K562 (cell line): ENCODE data around the gene MRPS18B. TPM values are rescaled to one million over a fixed set of nuclear protein-coding genes. Genes with fewer than 3 reads are reported as not detected.

Experiments
- CBX3 ChIP-seq, 2 experiments: IDR thresholded peaks; 1 replicate in 1 of 2; 2 replicates in 1 of 2; pipeline ENCODE4 v1.6.1; 2012; ENCODE audit warnings: inconsistent platforms in 2 of 2, low read length in 2 of 2, borderline replicate concordance in 1 of 2, control low read depth in 1 of 2
- CC2D1A ChIP-seq: fragments of 450-650 bp; IDR thresholded peaks from 2 replicates; pipeline ENCODE4 v1.6.1; 2017; ENCODE audit warnings: mild to moderate bottlenecking
- CHD1 ChIP-seq: fragments of 200-600 bp; sonication (generic); IDR thresholded peaks from one replicate; pipeline ENCODE4 v1.6.1; 2012; ENCODE audit warnings: mild to moderate bottlenecking, moderate library complexity, low read length, inconsistent platforms
- COPS2 ChIP-seq: fragments of 450-650 bp; conservative IDR thresholded peaks from 2 replicates; pipeline ENCODE4 v1.6.1; 2016; ENCODE audit warnings: mild to moderate bottlenecking, moderate library complexity
- ESRRA ChIP-seq: fragments of 450-650 bp; IDR thresholded peaks from 2 replicates; pipeline ENCODE4 v1.6.1; 2014; ENCODE audit warnings: low read depth, mild to moderate bottlenecking, moderate library complexity, borderline replicate concordance
- ETS2 ChIP-seq: IDR thresholded peaks from 2 replicates; pipeline ENCODE4 v1.6.1; 2016; ENCODE audit warnings: borderline replicate concordance, missing genetic modification characterization, mild to moderate bottlenecking, moderate library complexity, missing compliant biosample characterization; ENCODE audit not compliant: poor library complexity, severe bottlenecking
- GATAD2A ChIP-seq: fragments of 450-650 bp; IDR thresholded peaks from 2 replicates; pipeline ENCODE4 v1.6.1; 2017
- GTF2B ChIP-seq: IDR thresholded peaks from 2 replicates; pipeline ENCODE4 v1.6.1; 2011; ENCODE audit not compliant: insufficient read length; ENCODE audit errors: extremely low read depth
- KAT7 ChIP-seq: sonication (generic); formaldehyde crosslinking; IDR thresholded peaks from 2 replicates; pipeline ENCODE4 v1.8.0; 2022; ENCODE audit warnings: missing genetic modification reagents, mild to moderate bottlenecking, borderline replicate concordance
- KLF1 ChIP-seq: fragments of 450-650 bp; IDR thresholded peaks from 2 replicates; pipeline ENCODE4 v1.6.1; 2016; ENCODE audit warnings: missing genetic modification characterization, missing compliant biosample characterization
- POLR2H ChIP-seq: IDR thresholded peaks from 2 replicates; pipeline ENCODE4 v1.6.1; 2016; ENCODE audit warnings: missing genetic modification characterization, low read depth, mild to moderate bottlenecking, control low read depth, missing compliant biosample characterization, moderate library complexity
- POLR3A ChIP-seq: IDR thresholded peaks from 2 replicates; pipeline ENCODE4 v1.6.1; 2011; ENCODE audit warnings: borderline replicate concordance, mild to moderate bottlenecking, moderate library complexity; ENCODE audit not compliant: insufficient read length, insufficient read depth; ENCODE audit errors: extremely low read depth
- RAD51 ChIP-seq: fragments of 450-650 bp; IDR thresholded peaks from 2 replicates; pipeline ENCODE4 v1.7.1; 2016; ENCODE audit warnings: low read depth, mild to moderate bottlenecking, borderline replicate concordance
- SUPT5H ChIP-seq: fragments of 450-650 bp; IDR thresholded peaks from 2 replicates; pipeline ENCODE4 v1.6.1; 2016
- TEAD4 ChIP-seq, 2 experiments: sonication (generic) in 1 of 2; formaldehyde crosslinking in 1 of 2; IDR thresholded peaks; 2 replicates each; pipeline versions ENCODE4 v1.6.1 to v1.8.0; 2012 to 2022; ENCODE audit warnings: borderline replicate concordance in 1 of 2, inconsistent platforms in 1 of 2, low read length in 1 of 2, mild to moderate bottlenecking in 1 of 2, missing genetic modification reagents in 1 of 2
- USF2 ChIP-seq: sonication (generic); formaldehyde crosslinking; IDR thresholded peaks from 2 replicates; pipeline ENCODE4 v1.5.0; 2020; ENCODE audit warnings: missing genetic modification reagents
- XRCC4 ChIP-seq: IDR thresholded peaks from one replicate; pipeline ENCODE4 v1.6.1; 2011; ENCODE audit not compliant: insufficient read depth, insufficient read length; ENCODE audit errors: extremely low read depth
- YBX1 ChIP-seq: fragments of 450-650 bp; IDR thresholded peaks from 2 replicates; pipeline ENCODE4 v1.7.1; 2016; ENCODE audit warnings: mild to moderate bottlenecking
- ZBTB43 ChIP-seq: sonication (generic); formaldehyde crosslinking; IDR thresholded peaks from 2 replicates; pipeline ENCODE4 v1.8.0; 2023; ENCODE audit warnings: mild to moderate bottlenecking, missing genetic modification reagents
- ZNF197 ChIP-seq: fragments of 200-800 bp; sonication (Bioruptor generic); IDR thresholded peaks from 2 replicates; pipeline ENCODE4 v1.6.1; 2016; ENCODE audit warnings: low read depth, missing genetic modification characterization, missing compliant biosample characterization
- polyA plus RNA-seq, 8 experiments: library from polyadenylated mRNA; depleted of rRNA in 4 of 8; stranded (reverse) in 5 of 8; unstranded in 3 of 8; fragments of >200 nt; fragmentation: Nextera tagmentation in 2 of 8; fragmentation: Illumina TruSeq in 1 of 8; extraction: Ambion mirVana in 2 of 8; extraction: Trizol in 1 of 8; gene quantifications; 2 replicates each; pipeline versions ENCODE4 v1.2.1 to v1.2.3, GENCODE V29; 2011 to 2014; ENCODE audit warnings: inconsistent platforms in 1 of 8, missing spikeins in 1 of 8
- total RNA-seq, 7 experiments: library from RNA; depleted of rRNA in 6 of 7; stranded (reverse); fragments of >200 nt in 6 of 7; fragmentation: Illumina TruSeq in 2 of 7; extraction: Trizol in 2 of 7; gene quantifications; 2 replicates each; pipeline versions ENCODE4 v1.2.1 to v1.2.3, GENCODE V29; 2011 to 2021; ENCODE audit warnings: low replicate concordance in 1 of 7
- TF ChIP-seq, protein P1 (sequence below), 2 experiments: fragments of 450-650 bp; IDR thresholded peaks; 2 replicates each; pipeline ENCODE4 v1.6.1; 2018; ENCODE audit warnings: mild to moderate bottlenecking in 2 of 2, low read depth in 1 of 2; ENCODE audit not compliant: partially characterized antibody in 2 of 2

Gene MRPS18B
- total and polyA plus RNA-seq, 9 of the 15 experiments (the other 6 are each of a cell fraction or from before 2014, with no cell fraction given) = 132 to 383 (median 178) TPM

DNA sequence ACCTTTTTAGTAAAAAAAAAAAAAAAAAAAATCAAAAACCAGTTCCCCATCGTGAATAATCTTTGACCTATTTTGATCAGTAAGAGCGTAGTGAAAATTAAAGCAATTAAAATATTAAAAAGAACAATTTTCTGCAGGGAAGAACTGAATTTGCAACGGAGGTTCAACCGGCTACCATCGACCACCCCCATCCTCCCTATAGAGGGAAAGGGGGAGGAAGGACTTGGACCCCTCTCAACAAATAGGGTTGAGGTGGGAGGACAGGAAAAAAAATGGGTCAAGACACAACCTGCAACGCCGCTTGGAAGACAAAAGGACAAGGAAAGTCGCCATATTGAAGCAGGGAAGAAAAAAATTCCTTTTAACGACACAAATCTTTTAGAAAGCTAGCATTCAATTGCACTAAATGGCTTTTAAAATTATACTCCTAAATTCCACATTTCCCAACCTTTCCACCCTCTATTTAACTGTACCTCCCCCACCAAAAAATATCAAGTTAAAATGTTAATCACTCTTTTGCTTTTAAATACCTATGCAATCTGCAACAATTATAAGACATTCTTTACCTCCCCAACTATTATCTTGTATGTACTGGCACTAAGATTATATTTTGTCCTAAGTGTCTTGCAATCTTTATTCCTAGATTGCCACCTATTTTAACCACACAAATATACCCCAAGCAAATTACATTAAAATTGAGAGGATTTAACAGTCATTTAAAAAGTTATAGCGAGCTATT is 2.3 kb upstream of the MRPS18B start (continued):
- TF ChIP-seq GTF2B (no peak), CBX3 (IDR thresholded peaks at IDR 0.05; ENCODE audit: borderline replicate concordance in 1 of 2, low read length in 2 of 2) (no peak; a peak in 1 of 3 replicates), KAT7 (CRISPR knock-in tag) (0 out of 2 replicates have a peak, but pooled peaks have one; percentile 77), CHD1 (peak; percentile 83), ETS2 (tag) (no peak), CC2D1A (no peak), ESRRA (no peak), KLF1 (tag) (no peak), ZNF197 (CRISPR knock-in tag) (peak; percentile 87; the same call in 1 of the 2 replicates), POLR3A (no peak), TEAD4 (IDR thresholded peaks at IDR 0.05; ENCODE audit: low read length) (no peak; the same call in 1 of the 2 replicates), TEAD4 (CRISPR knock-in tag; IDR thresholded peaks at IDR 0.05; ENCODE audit: borderline replicate concordance) (no peak), SUPT5H (peak; percentile 98), YBX1 (no peak), USF2 (CRISPR knock-in tag) (no peak), COPS2 (no peak), POLR2H (tag) (peak; percentile 98), ZBTB43 (CRISPR knock-in tag) (no peak; the same call in 1 of the 2 replicates), XRCC4 (no peak), RAD51 (no peak), GATAD2A (no peak)
- TF ChIP-seq, protein P1, sequence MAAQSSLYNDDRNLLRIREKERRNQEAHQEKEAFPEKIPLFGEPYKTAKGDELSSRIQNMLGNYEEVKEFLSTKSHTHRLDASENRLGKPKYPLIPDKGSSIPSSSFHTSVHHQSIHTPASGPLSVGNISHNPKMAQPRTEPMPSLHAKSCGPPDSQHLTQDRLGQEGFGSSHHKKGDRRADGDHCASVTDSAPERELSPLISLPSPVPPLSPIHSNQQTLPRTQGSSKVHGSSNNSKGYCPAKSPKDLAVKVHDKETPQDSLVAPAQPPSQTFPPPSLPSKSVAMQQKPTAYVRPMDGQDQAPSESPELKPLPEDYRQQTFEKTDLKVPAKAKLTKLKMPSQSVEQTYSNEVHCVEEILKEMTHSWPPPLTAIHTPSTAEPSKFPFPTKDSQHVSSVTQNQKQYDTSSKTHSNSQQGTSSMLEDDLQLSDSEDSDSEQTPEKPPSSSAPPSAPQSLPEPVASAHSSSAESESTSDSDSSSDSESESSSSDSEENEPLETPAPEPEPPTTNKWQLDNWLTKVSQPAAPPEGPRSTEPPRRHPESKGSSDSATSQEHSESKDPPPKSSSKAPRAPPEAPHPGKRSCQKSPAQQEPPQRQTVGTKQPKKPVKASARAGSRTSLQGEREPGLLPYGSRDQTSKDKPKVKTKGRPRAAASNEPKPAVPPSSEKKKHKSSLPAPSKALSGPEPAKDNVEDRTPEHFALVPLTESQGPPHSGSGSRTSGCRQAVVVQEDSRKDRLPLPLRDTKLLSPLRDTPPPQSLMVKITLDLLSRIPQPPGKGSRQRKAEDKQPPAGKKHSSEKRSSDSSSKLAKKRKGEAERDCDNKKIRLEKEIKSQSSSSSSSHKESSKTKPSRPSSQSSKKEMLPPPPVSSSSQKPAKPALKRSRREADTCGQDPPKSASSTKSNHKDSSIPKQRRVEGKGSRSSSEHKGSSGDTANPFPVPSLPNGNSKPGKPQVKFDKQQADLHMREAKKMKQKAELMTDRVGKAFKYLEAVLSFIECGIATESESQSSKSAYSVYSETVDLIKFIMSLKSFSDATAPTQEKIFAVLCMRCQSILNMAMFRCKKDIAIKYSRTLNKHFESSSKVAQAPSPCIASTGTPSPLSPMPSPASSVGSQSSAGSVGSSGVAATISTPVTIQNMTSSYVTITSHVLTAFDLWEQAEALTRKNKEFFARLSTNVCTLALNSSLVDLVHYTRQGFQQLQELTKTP (IDR thresholded peaks at IDR 0.05; ENCODE audit: low read depth in 1 of 2, partially characterized antibody in 2 of 2) = peak; percentile 82 to 89
